BLaER1 treated with 17β-estradiol and CSF1 and Interleukin-3, amounts not matched to agents 10 nM and 100 nM (cell line): ENCODE measurements around the gene DNAJC13.
"Not testable (repeated sequence)": the region's sequence is repeated elsewhere in the genome, so short reads cannot be mapped to it uniquely, and the experiment has no call there.

ENCODE experiments used
- H3K27ac ChIP-seq, 11 experiments: shearing (Covaris generic); formaldehyde crosslinking; 2 replicates each; pipeline ENCODE4 v1.8.1; 2022
- H3K27me3 ChIP-seq, 11 experiments: shearing (Covaris generic); formaldehyde crosslinking; 2 replicates each; pipeline ENCODE4 v1.8.1; 2022
- H3K36me3 ChIP-seq, 11 experiments: shearing (Covaris generic); formaldehyde crosslinking; 2 replicates each; pipeline ENCODE4 v1.8.1; 2022
- H3K4me1 ChIP-seq, 10 experiments: shearing (Covaris generic); formaldehyde crosslinking; 2 replicates each; pipeline ENCODE4 v1.8.1; 2022
- H3K4me2 ChIP-seq, 11 experiments: shearing (Covaris generic); formaldehyde crosslinking; 2 replicates each; pipeline ENCODE4 v1.8.1; 2022
- H3K4me3 ChIP-seq, 10 experiments: shearing (Covaris generic); formaldehyde crosslinking; 2 replicates each; pipeline ENCODE4 v1.8.1; 2022
- H3K9ac ChIP-seq, 11 experiments: shearing (Covaris generic); formaldehyde crosslinking; 2 replicates each; pipeline ENCODE4 v1.8.1; 2022
- H3K9me3 ChIP-seq, 11 experiments: shearing (Covaris generic); formaldehyde crosslinking; replicated peaks in 1 of 11; 2 replicates each; pipeline ENCODE4 v1.8.1; 2022
- H4K20me1 ChIP-seq, 11 experiments: shearing (Covaris generic); formaldehyde crosslinking; 2 replicates each; pipeline ENCODE4 v1.8.1; 2022
- Cebpa-rat ChIP-seq, 11 experiments: shearing (Covaris generic); IDR thresholded peaks; 2 replicates each; pipeline ENCODE4 v1.8.1; 2022

DNAJC13 gene

GRCh38 chr3:132416807-132417694 is at the start of gene DNAJC13:
Gene DNAJC13 (plus strand): TSS chr3:132417502. CDS start chr3:132434551, 17,049 bp downstream.
- peak within 1 kb of the TSS; percentile 87 to 97 (median 96) for H3K9ac ChIP-seq
- H3K27ac ChIP-seq, result peak within 1 kb of the TSS; percentile 86 to 97 (median 94)
- no peaks in the 10 kb centered on the region for H3K9me3 ChIP-seq
- peaks cover 3 to 26% (median 9%) of the 10 kb centered on the region in 11 experiments; a peak in 18 of 22 replicates for H3K36me3 ChIP-seq
- H3K27me3 ChIP-seq, result no peaks in the 10 kb centered on the region
- peaks cover 0 to 12% (median 4%) of the 10 kb centered on the region in 11 experiments; a peak in 8 of 22 replicates for H4K20me1 ChIP-seq
- H3K4me1 ChIP-seq, result peaks cover 20 to 37% (median 25%) of the 10 kb centered on the region in 10 experiments
- TF ChIP-seq Cebpa-rat (IDR thresholded peaks at IDR 0.05), result no peak
- peak within 1 kb of the TSS; percentile 80 to 97 (median 87) for H3K4me2 ChIP-seq
- H3K4me3 ChIP-seq, result peak within 1 kb of the TSS; percentile 70 to 98 (median 88)

GRCh38 chr3:132368515-132368914 is 48.8 kb upstream of the DNAJC13 start:
- TF ChIP-seq Cebpa-rat (IDR thresholded peaks at IDR 0.05), result no peak
- Histone ChIP-seq H3K9ac (no peak overlapping the region), H3K9me3 (peaks cover 0 to 9% (median 0%) of the 10 kb centered on the region in 11 experiments; a peak in 3 of 22 replicates), H3K36me3 (peaks cover 0 to 75% (median 0%) of the 10 kb centered on the region in 11 experiments; a peak in 6 of 22 replicates), H3K4me3 (no peak overlapping the region), H3K4me2 (no peak overlapping the region), H3K27ac (no peak overlapping the region), H3K27me3 (no peaks in the 10 kb centered on the region), H4K20me1 (peaks cover 0 to 42% (median 0%) of the 10 kb centered on the region in 11 experiments; a peak in 3 of 22 replicates), H3K4me1 (no peaks in the 10 kb centered on the region)

GRCh38 chr3:132368962-132369361 is 48.3 kb upstream of the DNAJC13 start:
- no peak for TF ChIP-seq Cebpa-rat (IDR thresholded peaks at IDR 0.05)
- no peaks in the 10 kb centered on the region for H3K4me1 ChIP-seq
- no peak overlapping the region for H3K27ac ChIP-seq
- peaks cover 0 to 9% (median 0%) of the 10 kb centered on the region in 11 experiments; a peak in 3 of 22 replicates for H3K9me3 ChIP-seq
- H3K36me3 ChIP-seq, result peaks cover 0 to 70% (median 0%) of the 10 kb centered on the region in 11 experiments; a peak in 6 of 22 replicates
- H3K9ac ChIP-seq, result no peak overlapping the region
- H3K27me3 ChIP-seq, result no peaks in the 10 kb centered on the region
- peaks cover 0 to 37% (median 0%) of the 10 kb centered on the region in 11 experiments; a peak in 3 of 22 replicates for H4K20me1 ChIP-seq
- H3K4me3 ChIP-seq, result no peak overlapping the region
- no peak overlapping the region for H3K4me2 ChIP-seq

GRCh38 chr3:132376945-132377354 is 40.4 kb upstream of the DNAJC13 start:
- H3K36me3 ChIP-seq, result peaks cover 0 to 26% (median 0%) of the 10 kb centered on the region in 11 experiments; a peak in 4 of 22 replicates
- H3K4me3 ChIP-seq, H3K9ac ChIP-seq, H3K9me3 ChIP-seq, H4K20me1 ChIP-seq, H3K27ac ChIP-seq, H3K4me2 ChIP-seq, H3K27me3 ChIP-seq: not testable (repeated sequence)
- peaks cover 0 to 11% (median 2%) of the 10 kb centered on the region in 10 experiments; a peak in 6 of 20 replicates for H3K4me1 ChIP-seq

GRCh38 chr3:132378048-132378762 is 39.1 kb upstream of the DNAJC13 start:
- Histone ChIP-seq H3K27me3 (no peaks in the 10 kb centered on the region), H3K36me3 (peaks cover 0 to 31% (median 0%) of the 10 kb centered on the region in 11 experiments; a peak in 4 of 22 replicates), H3K4me3 (no peak overlapping the region), H4K20me1 (no peaks in the 10 kb centered on the region), H3K9ac (no peak overlapping the region), H3K4me1 (peaks cover 0 to 11% (median 2%) of the 10 kb centered on the region in 10 experiments; a peak in 6 of 20 replicates), H3K4me2 (no peak overlapping the region), H3K9me3 (peaks cover 11 to 22% (median 15%) of the 10 kb centered on the region in 11 experiments), H3K27ac (no peak overlapping the region)
- no peak for TF ChIP-seq Cebpa-rat (IDR thresholded peaks at IDR 0.05)

GRCh38 chr3:132378846-132379245 is 38.5 kb upstream of the DNAJC13 start:
- H4K20me1 ChIP-seq, result no peaks in the 10 kb centered on the region
- no peak overlapping the region for H3K27ac ChIP-seq
- no peak overlapping the region for H3K4me2 ChIP-seq
- TF ChIP-seq Cebpa-rat (IDR thresholded peaks at IDR 0.05), result no peak
- no peaks in the 10 kb centered on the region for H3K27me3 ChIP-seq
- H3K9ac ChIP-seq, result no peak overlapping the region
- peaks cover 17 to 29% (median 21%) of the 10 kb centered on the region in 11 experiments for H3K9me3 ChIP-seq
- no peak overlapping the region for H3K4me3 ChIP-seq
- H3K36me3 ChIP-seq, result peaks cover 0 to 37% (median 0%) of the 10 kb centered on the region in 11 experiments; a peak in 4 of 22 replicates
- H3K4me1 ChIP-seq, result peaks cover 0 to 11% (median 2%) of the 10 kb centered on the region in 10 experiments; a peak in 6 of 20 replicates

- Histone ChIP-seq H3K36me3 (peaks cover 0 to 39% (median 0%) of the 10 kb centered on the region in 11 experiments; a peak in 4 of 22 replicates), H3K9ac (no peak overlapping the region), H3K4me2 (peak overlapping the region in 2 of 11 experiments; percentile 33 to 45; a peak in 3 of 22 replicates), H3K9me3 (peaks cover 20 to 32% (median 25%) of the 10 kb centered on the region in 11 experiments), H3K27ac (no peak overlapping the region), H4K20me1 (no peaks in the 10 kb centered on the region), H3K27me3 (no peaks in the 10 kb centered on the region), H3K4me3 (no peak overlapping the region), H3K4me1 (peaks cover 0 to 12% (median 3%) of the 10 kb centered on the region in 10 experiments; a peak in 11 of 20 replicates)
- no peak for TF ChIP-seq Cebpa-rat (IDR thresholded peaks at IDR 0.05)
Observed at GRCh38 chr3:132380920-132381319, 36.4 kb upstream of the DNAJC13 start.

GRCh38 chr3:132381348-132381944 is 35.9 kb upstream of the DNAJC13 start:
- no peaks in the 10 kb centered on the region for H4K20me1 ChIP-seq
- no peak overlapping the region for H3K4me3 ChIP-seq
- H3K27ac ChIP-seq, result no peak overlapping the region
- H3K4me2 ChIP-seq, result peak overlapping the region in 2 of 11 experiments; percentile 33 to 45; a peak in 3 of 22 replicates
- H3K36me3 ChIP-seq, result peaks cover 0 to 39% (median 0%) of the 10 kb centered on the region in 11 experiments; a peak in 4 of 22 replicates
- peaks cover 20 to 32% (median 25%) of the 10 kb centered on the region in 11 experiments for H3K9me3 ChIP-seq
- no peak for TF ChIP-seq Cebpa-rat (IDR thresholded peaks at IDR 0.05)
- peaks cover 4 to 17% (median 7%) of the 10 kb centered on the region in 10 experiments for H3K4me1 ChIP-seq
- no peak overlapping the region for H3K9ac ChIP-seq
- no peaks in the 10 kb centered on the region for H3K27me3 ChIP-seq
